ENCODE data around the gene CNTN5.

- no peak for TF ChIP-seq POLR2A (IDR thresholded peaks at IDR 0.05)
- TF ChIP-seq, protein P1, sequence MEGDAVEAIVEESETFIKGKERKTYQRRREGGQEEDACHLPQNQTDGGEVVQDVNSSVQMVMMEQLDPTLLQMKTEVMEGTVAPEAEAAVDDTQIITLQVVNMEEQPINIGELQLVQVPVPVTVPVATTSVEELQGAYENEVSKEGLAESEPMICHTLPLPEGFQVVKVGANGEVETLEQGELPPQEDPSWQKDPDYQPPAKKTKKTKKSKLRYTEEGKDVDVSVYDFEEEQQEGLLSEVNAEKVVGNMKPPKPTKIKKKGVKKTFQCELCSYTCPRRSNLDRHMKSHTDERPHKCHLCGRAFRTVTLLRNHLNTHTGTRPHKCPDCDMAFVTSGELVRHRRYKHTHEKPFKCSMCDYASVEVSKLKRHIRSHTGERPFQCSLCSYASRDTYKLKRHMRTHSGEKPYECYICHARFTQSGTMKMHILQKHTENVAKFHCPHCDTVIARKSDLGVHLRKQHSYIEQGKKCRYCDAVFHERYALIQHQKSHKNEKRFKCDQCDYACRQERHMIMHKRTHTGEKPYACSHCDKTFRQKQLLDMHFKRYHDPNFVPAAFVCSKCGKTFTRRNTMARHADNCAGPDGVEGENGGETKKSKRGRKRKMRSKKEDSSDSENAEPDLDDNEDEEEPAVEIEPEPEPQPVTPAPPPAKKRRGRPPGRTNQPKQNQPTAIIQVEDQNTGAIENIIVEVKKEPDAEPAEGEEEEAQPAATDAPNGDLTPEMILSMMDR (IDR thresholded peaks at IDR 0.05) = no peak
Measured at GRCh38 chr11:99423428-99423983, 402.8 kb downstream of the CNTN5 start.
